GM12878 (cell line): ENCODE results near the gene SLC39A11. TPM values are rescaled to one million over a fixed set of nuclear protein-coding genes. Genes with fewer than 3 reads are reported as not detected.

ENCODE experiments used
- CBX3 ChIP-seq: fragments of 200-600 bp; sonication (generic); IDR thresholded peaks from 2 replicates; pipeline ENCODE4 v1.6.1; 2016; ENCODE audit warnings: low read depth, borderline replicate concordance
- CHD1 ChIP-seq: IDR thresholded peaks from 2 replicates; pipeline ENCODE4 v1.6.1; 2012; ENCODE audit warnings: low read depth, low read length, improper control_type of control experiment
- CHD2 ChIP-seq: IDR thresholded peaks from 2 replicates; pipeline ENCODE4 v1.6.1; 2011; ENCODE audit warnings: low read depth, low read length, improper control_type of control experiment, borderline replicate concordance
- DPF2 ChIP-seq: fragments of 450-650 bp; IDR thresholded peaks from 2 replicates; pipeline ENCODE4 v1.6.1; 2017; ENCODE audit warnings: mild to moderate bottlenecking
- MEF2A ChIP-seq: IDR thresholded peaks from 2 replicates; pipeline ENCODE4 v1.6.1; 2011; ENCODE audit warnings: low read depth, mild to moderate bottlenecking, low read length, moderate library complexity; ENCODE audit not compliant: insufficient read depth
- MEF2B ChIP-seq: fragments of 450-650 bp; IDR thresholded peaks from 2 replicates; pipeline ENCODE4 v1.6.1; 2018; ENCODE audit warnings: mild to moderate bottlenecking, moderate library complexity; ENCODE audit not compliant: partially characterized antibody, poor library complexity, severe bottlenecking
- MYC ChIP-seq: IDR thresholded peaks from 2 replicates; pipeline ENCODE4 v1.6.1; 2011; ENCODE audit warnings: mild to moderate bottlenecking, low read length, moderate library complexity, inconsistent platforms; ENCODE audit not compliant: insufficient read depth, insufficient replicate concordance, insufficient read length, severe bottlenecking
- NFXL1 ChIP-seq: fragments of 450-650 bp; IDR thresholded peaks from 2 replicates; pipeline ENCODE4 v1.6.1; 2017; ENCODE audit warnings: antibody characterized with exemption, mild to moderate bottlenecking, borderline replicate concordance
- NFYA ChIP-seq: IDR thresholded peaks from 2 replicates; pipeline ENCODE4 v1.6.1; 2011; ENCODE audit warnings: low read depth, mild to moderate bottlenecking, low read length, improper control_type of control experiment, borderline replicate concordance
- POU2F2 ChIP-seq: IDR thresholded peaks from 3 replicates; pipeline ENCODE4 v1.6.1; 2011; ENCODE audit warnings: low read depth, mild to moderate bottlenecking, low read length, borderline replicate concordance
- TAF1 ChIP-seq: IDR thresholded peaks from 2 replicates; pipeline ENCODE4 v1.6.1; 2011; ENCODE audit warnings: mild to moderate bottlenecking, low read depth, low read length, borderline replicate concordance
- WRNIP1 ChIP-seq: IDR thresholded peaks from 2 replicates; pipeline ENCODE4 v1.6.1; 2011; ENCODE audit warnings: low read depth, low read length, improper control_type of control experiment, borderline replicate concordance
- ZNF207 ChIP-seq: fragments of 450-650 bp; IDR thresholded peaks from 2 replicates; pipeline ENCODE4 v1.6.1; 2014; ENCODE audit warnings: antibody characterized with exemption, mild to moderate bottlenecking, borderline replicate concordance
- ZNF217 ChIP-seq: fragments of 450-650 bp; IDR thresholded peaks from 2 replicates; pipeline ENCODE4 v1.6.1; 2017; ENCODE audit warnings: antibody characterized with exemption, mild to moderate bottlenecking
- ZNF274 ChIP-seq: IDR thresholded peaks from one replicate; pipeline ENCODE4 v1.8.0; 2011; ENCODE audit not compliant: insufficient read length, insufficient read depth
- polyA plus RNA-seq, 11 experiments: library from polyadenylated mRNA; depleted of rRNA in 4 of 11; unstranded in 6 of 11; stranded (reverse) in 5 of 11; fragments of >200 nt; fragmentation: Nextera tagmentation in 4 of 11; fragmentation: Illumina TruSeq in 1 of 11; extraction: Ambion mirVana in 4 of 11; extraction: Trizol in 1 of 11; gene quantifications; 1 replicate in 1 of 11; 2 replicates in 10 of 11; pipeline versions ENCODE4 v1.2.1 to v1.2.3, GENCODE V29; 2011 to 2016; ENCODE audit warnings: inconsistent platforms in 2 of 11, missing spikeins in 2 of 11, low read depth in 1 of 11
- total RNA-seq, 4 experiments: library from RNA; depleted of rRNA in 3 of 4; stranded (reverse); fragments of >200 nt in 3 of 4; fragmentation: Illumina TruSeq in 1 of 4; extraction: Trizol in 1 of 4; gene quantifications; 2 replicates each; pipeline versions ENCODE4 v1.2.1 to v1.2.3, GENCODE V29; 2013 to 2021
- TF ChIP-seq, protein P1 (sequence below): fragments of 450-650 bp; IDR thresholded peaks from 2 replicates; pipeline ENCODE4 v1.6.1; 2018; ENCODE audit warnings: mild to moderate bottlenecking, low read depth, moderate library complexity; ENCODE audit not compliant: partially characterized antibody
- TF ChIP-seq, protein P2 (sequence below): IDR thresholded peaks from 2 replicates; pipeline ENCODE4 v1.6.1; 2011; ENCODE audit warnings: low read depth, low read length, improper control_type of control experiment, borderline replicate concordance
- TF ChIP-seq, protein P3 (sequence below): fragments of 450-650 bp; IDR thresholded peaks from 2 replicates; pipeline ENCODE4 v1.6.1; 2017; ENCODE audit warnings: mild to moderate bottlenecking, moderate library complexity
- TF ChIP-seq, protein P4 (sequence below): IDR thresholded peaks from 2 replicates; pipeline ENCODE4 v1.6.1; 2012; ENCODE audit warnings: low read depth, low read length, improper control_type of control experiment

The SLC39A11 gene
- total and polyA plus RNA-seq, 10 of the 15 experiments (the other 5 are each of a cell fraction or from before 2014, with no cell fraction given) = 8.6 to 23.8 (median 14.0) TPM

DNA sequence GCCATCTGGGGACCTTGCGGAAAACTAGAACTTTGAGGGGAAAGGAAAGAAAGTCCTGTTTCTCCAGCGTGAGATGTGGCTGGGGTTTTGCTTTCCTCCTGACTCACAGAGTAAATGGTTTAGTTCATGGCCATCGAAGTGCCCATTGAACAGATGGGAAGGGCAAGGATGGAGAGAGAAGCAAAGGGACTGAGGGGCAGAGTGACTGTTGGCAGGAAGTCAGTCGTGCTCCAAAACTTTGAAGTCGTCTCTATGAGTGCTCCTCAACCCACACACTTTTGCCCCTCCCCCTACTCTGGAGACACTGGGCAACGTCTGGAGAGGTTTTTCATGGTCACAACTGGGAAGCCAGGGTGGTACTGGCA is 476.9 kb downstream of the SLC39A11 start (continued):
- no peak for TF ChIP-seq MYC
- no peak for TF ChIP-seq TAF1
- no peak for TF ChIP-seq MEF2B
- TF ChIP-seq POU2F2 = no peak
- TF ChIP-seq ZNF274 = no peak
- TF ChIP-seq, protein P1, sequence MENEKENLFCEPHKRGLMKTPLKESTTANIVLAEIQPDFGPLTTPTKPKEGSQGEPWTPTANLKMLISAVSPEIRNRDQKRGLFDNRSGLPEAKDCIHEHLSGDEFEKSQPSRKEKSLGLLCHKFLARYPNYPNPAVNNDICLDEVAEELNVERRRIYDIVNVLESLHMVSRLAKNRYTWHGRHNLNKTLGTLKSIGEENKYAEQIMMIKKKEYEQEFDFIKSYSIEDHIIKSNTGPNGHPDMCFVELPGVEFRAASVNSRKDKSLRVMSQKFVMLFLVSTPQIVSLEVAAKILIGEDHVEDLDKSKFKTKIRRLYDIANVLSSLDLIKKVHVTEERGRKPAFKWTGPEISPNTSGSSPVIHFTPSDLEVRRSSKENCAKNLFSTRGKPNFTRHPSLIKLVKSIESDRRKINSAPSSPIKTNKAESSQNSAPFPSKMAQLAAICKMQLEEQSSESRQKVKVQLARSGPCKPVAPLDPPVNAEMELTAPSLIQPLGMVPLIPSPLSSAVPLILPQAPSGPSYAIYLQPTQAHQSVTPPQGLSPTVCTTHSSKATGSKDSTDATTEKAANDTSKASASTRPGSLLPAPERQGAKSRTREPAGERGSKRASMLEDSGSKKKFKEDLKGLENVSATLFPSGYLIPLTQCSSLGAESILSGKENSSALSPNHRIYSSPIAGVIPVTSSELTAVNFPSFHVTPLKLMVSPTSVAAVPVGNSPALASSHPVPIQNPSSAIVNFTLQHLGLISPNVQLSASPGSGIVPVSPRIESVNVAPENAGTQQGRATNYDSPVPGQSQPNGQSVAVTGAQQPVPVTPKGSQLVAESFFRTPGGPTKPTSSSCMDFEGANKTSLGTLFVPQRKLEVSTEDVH = no peak
- TF ChIP-seq DPF2 = 0 out of 2 replicates have a peak, but pooled peaks have one; percentile 46
- TF ChIP-seq ZNF207 = no peak
- no peak for TF ChIP-seq CHD2
- no peak for TF ChIP-seq CBX3
- TF ChIP-seq CHD1 = no peak
- TF ChIP-seq, protein P2, sequence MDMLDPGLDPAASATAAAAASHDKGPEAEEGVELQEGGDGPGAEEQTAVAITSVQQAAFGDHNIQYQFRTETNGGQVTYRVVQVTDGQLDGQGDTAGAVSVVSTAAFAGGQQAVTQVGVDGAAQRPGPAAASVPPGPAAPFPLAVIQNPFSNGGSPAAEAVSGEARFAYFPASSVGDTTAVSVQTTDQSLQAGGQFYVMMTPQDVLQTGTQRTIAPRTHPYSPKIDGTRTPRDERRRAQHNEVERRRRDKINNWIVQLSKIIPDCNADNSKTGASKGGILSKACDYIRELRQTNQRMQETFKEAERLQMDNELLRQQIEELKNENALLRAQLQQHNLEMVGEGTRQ = no peak
- peak; percentile 94 for TF ChIP-seq ZNF217
- no peak for TF ChIP-seq WRNIP1
- TF ChIP-seq NFYA = no peak
- TF ChIP-seq NFXL1 = peak; percentile 75; the same call in 1 of the 2 replicates
- TF ChIP-seq, protein P3, sequence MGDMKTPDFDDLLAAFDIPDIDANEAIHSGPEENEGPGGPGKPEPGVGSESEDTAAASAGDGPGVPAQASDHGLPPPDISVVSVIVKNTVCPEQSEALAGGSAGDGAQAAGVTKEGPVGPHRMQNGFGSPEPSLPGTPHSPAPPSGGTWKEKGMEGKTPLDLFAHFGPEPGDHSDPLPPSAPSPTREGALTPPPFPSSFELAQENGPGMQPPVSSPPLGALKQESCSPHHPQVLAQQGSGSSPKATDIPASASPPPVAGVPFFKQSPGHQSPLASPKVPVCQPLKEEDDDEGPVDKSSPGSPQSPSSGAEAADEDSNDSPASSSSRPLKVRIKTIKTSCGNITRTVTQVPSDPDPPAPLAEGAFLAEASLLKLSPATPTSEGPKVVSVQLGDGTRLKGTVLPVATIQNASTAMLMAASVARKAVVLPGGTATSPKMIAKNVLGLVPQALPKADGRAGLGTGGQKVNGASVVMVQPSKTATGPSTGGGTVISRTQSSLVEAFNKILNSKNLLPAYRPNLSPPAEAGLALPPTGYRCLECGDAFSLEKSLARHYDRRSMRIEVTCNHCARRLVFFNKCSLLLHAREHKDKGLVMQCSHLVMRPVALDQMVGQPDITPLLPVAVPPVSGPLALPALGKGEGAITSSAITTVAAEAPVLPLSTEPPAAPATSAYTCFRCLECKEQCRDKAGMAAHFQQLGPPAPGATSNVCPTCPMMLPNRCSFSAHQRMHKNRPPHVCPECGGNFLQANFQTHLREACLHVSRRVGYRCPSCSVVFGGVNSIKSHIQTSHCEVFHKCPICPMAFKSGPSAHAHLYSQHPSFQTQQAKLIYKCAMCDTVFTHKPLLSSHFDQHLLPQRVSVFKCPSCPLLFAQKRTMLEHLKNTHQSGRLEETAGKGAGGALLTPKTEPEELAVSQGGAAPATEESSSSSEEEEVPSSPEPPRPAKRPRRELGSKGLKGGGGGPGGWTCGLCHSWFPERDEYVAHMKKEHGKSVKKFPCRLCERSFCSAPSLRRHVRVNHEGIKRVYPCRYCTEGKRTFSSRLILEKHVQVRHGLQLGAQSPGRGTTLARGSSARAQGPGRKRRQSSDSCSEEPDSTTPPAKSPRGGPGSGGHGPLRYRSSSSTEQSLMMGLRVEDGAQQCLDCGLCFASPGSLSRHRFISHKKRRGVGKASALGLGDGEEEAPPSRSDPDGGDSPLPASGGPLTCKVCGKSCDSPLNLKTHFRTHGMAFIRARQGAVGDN = peak; percentile 53
- no peak for TF ChIP-seq MEF2A
- TF ChIP-seq, protein P4, sequence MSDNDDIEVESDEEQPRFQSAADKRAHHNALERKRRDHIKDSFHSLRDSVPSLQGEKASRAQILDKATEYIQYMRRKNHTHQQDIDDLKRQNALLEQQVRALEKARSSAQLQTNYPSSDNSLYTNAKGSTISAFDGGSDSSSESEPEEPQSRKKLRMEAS = no peak
